ENCODE data around the gene UBE2S. TPM values are rescaled to one million over a fixed set of nuclear protein-coding genes. Genes with fewer than 3 reads are reported as not detected.

UBE2S gene
- total and polyA plus RNA-seq, 5 experiments from 2014 or later = 18.1 to 25.8 (median 20.2) TPM

GRCh38 chr19:55352549-55353145 is 54.9 kb downstream of the UBE2S start:
- no peak for ATAC-seq
- Mint-ChIP-seq H3K9me3 (peaks cover 0 to 2% (median 0%) of the 10 kb centered on the region in 9 donors), H3K27ac (peak overlapping the region in 5 of 10 donors; percentile 20 to 87 (median 53)), H3K36me3 (peaks cover 0 to 4% (median 0%) of the 10 kb centered on the region in 3 donors), H3K27me3 (peaks cover 4 to 48% (median 34%) of the 10 kb centered on the region in 5 donors), H3K4me3 (peak overlapping the region; percentile 52 to 86 (median 78)), H3K4me1 (peaks cover 21 to 36% (median 25%) of the 10 kb centered on the region in 4 donors)
- POLR2A ChIA-PET = interaction anchor here (0.6 to 1.6 kb wide), 3 partner anchors 9 to 93 kb away, joined by 3 to 6 read pairs (median 3); partner anchors contain the start of gene KMT5C
- no peak for DNase-seq

- Mint-ChIP-seq H3K9me3 (peaks cover 0 to 2% (median 0%) of the 10 kb centered on the region in 9 donors), H3K4me3 (peak overlapping the region in 3 of 10 donors; percentile 24 to 83 (median 80)), H3K27me3 (peaks cover 4 to 44% (median 29%) of the 10 kb centered on the region in 5 donors), H3K27ac (peak overlapping the region in 1 of 10 donors; percentile 24), H3K4me1 (peaks cover 20 to 36% (median 25%) of the 10 kb centered on the region in 4 donors), H3K36me3 (peaks cover 0 to 4% (median 0%) of the 10 kb centered on the region in 3 donors)
- POLR2A ChIA-PET = interaction anchor here (0.6 to 1.6 kb wide), 3 partner anchors 8 to 211 kb away, joined by 3 to 6 read pairs (median 3); partner anchors contain the start of gene KMT5C
- no peak for DNase-seq
- ATAC-seq = no peak
These were observed 55.5 kb downstream of the UBE2S start for GRCh38 chr19:55352040-55352439.

GRCh38 chr19:55350620-55351315 is 56.8 kb downstream of the UBE2S start:
- H3K9me3 Mint-ChIP-seq = peaks cover 0 to 2% (median 0%) of the 10 kb centered on the region in 9 donors
- H3K27ac Mint-ChIP-seq = peak overlapping the region in 2 of 10 donors; percentile 74 to 79
- H3K4me1 Mint-ChIP-seq = peaks cover 20 to 36% (median 25%) of the 10 kb centered on the region in 4 donors
- POLR2A ChIA-PET = interaction anchor here (0.8 to 1.9 kb wide), 3 partner anchors 10 to 36 kb away, joined by 3 to 10 read pairs (median 5); partner anchors contain the start of gene KMT5C
- DNase-seq = no peak
- peaks cover 3 to 44% (median 27%) of the 10 kb centered on the region in 5 donors for H3K27me3 Mint-ChIP-seq
- peak overlapping the region in 5 of 10 donors; percentile 4 to 20 (median 9) for H3K4me3 Mint-ChIP-seq
- peaks cover 0 to 4% (median 0%) of the 10 kb centered on the region in 3 donors for H3K36me3 Mint-ChIP-seq
- no peak for ATAC-seq

Other genes with a start within 250 kb of the UBE2S start
Only the 30 nearest of the 32 such genes appear.
- gene SYT5, start 227.5 kb downstream of the UBE2S start, total RNA-seq = not detected
- under 1 TPM; 0.09 to 0.56 (median 0.25) TPM for gene SYT5, start 227.5 kb downstream of the UBE2S start, polyA plus RNA-seq
- gene PTPRH, start 198.3 kb downstream of the UBE2S start, total RNA-seq = not detected
- not detected for gene PTPRH, start 198.3 kb downstream of the UBE2S start, polyA plus RNA-seq
- gene TMEM86B, start 179.0 kb downstream of the UBE2S start, total RNA-seq = 10 to 100 TPM; 17.7 to 20.9 TPM
- gene TMEM86B, start 179.0 kb downstream of the UBE2S start, polyA plus RNA-seq = 1 to 10 TPM in 1 of 3 donors, under 1 TPM in 2; 0.17 to 2.3 (median 0.54) TPM
- gene PPP6R1, start 148.8 kb downstream of the UBE2S start, total RNA-seq = 100 to 1,000 TPM; 167 to 168 TPM
- gene PPP6R1, start 148.8 kb downstream of the UBE2S start, polyA plus RNA-seq = 100 to 1,000 TPM in 1 of 3 donors, 10 to 100 TPM in 2; 57.3 to 131 (median 60.9) TPM
- 10 to 100 TPM; 20.3 to 20.4 TPM for gene HSPBP1, start 127.7 kb downstream of the UBE2S start, total RNA-seq
- gene HSPBP1, start 127.7 kb downstream of the UBE2S start, polyA plus RNA-seq = 10 to 100 TPM; 38.6 to 44.8 (median 42.5) TPM
- 1 to 10 TPM; 1.9 to 2.9 TPM for gene BRSK1, start 123.8 kb downstream of the UBE2S start, total RNA-seq
- gene BRSK1, start 123.8 kb downstream of the UBE2S start, polyA plus RNA-seq = under 1 TPM in 1 of 3 donors, not detected in 2; 0.24 TPM
- not detected for gene TMEM150B, start 82.4 kb downstream of the UBE2S start, total RNA-seq
- gene TMEM150B, start 82.4 kb downstream of the UBE2S start, polyA plus RNA-seq = not detected
- gene KMT5C, start 67.9 kb downstream of the UBE2S start, total RNA-seq = 10 to 100 TPM; 19.2 to 21.8 TPM
- gene KMT5C, start 67.9 kb downstream of the UBE2S start, polyA plus RNA-seq = 1 to 10 TPM; 1.7 to 2.5 (median 2.1) TPM
- gene COX6B2, start 53.1 kb downstream of the UBE2S start, total RNA-seq = not detected
- not detected for gene COX6B2, start 53.1 kb downstream of the UBE2S start, polyA plus RNA-seq
- not detected for gene GARIN5B, start 44.5 kb downstream of the UBE2S start, total RNA-seq
- not detected for gene GARIN5B, start 44.5 kb downstream of the UBE2S start, polyA plus RNA-seq
- under 1 TPM in 1 of 2 experiments, not detected in 1; 0.21 TPM for gene IL11, start 37.3 kb downstream of the UBE2S start, total RNA-seq
- gene IL11, start 37.3 kb downstream of the UBE2S start, polyA plus RNA-seq = not detected
- not detected for gene TMEM190, start 31.0 kb downstream of the UBE2S start, total RNA-seq
- not detected for gene TMEM190, start 31.0 kb downstream of the UBE2S start, polyA plus RNA-seq
- 10 to 100 TPM in 1 of 2 experiments, 1 to 10 TPM in 1; 10.0 to 10.2 TPM for gene TMEM238, start 23.5 kb downstream of the UBE2S start, total RNA-seq
- 1 to 10 TPM; 1.1 to 1.5 (median 1.3) TPM for gene TMEM238, start 23.5 kb downstream of the UBE2S start, polyA plus RNA-seq
- 1,000 to 10,000 TPM; 2,967 to 2,995 TPM for gene RPL28, start 21.9 kb downstream of the UBE2S start, total RNA-seq
- 1,000 to 10,000 TPM in 1 of 3 donors, 100 to 1,000 TPM in 2; 559 to 1,017 (median 787) TPM for gene RPL28, start 21.9 kb downstream of the UBE2S start, polyA plus RNA-seq
- not detected for gene SHISA7, start 35.5 kb upstream of the UBE2S start, total RNA-seq
- gene SHISA7, start 35.5 kb upstream of the UBE2S start, polyA plus RNA-seq = not detected
- gene ISOC2, start 53.9 kb upstream of the UBE2S start, total RNA-seq = 10 to 100 TPM; 10.5 to 11.0 TPM
- gene ISOC2, start 53.9 kb upstream of the UBE2S start, polyA plus RNA-seq = 10 to 100 TPM; 30.5 to 35.6 (median 34.2) TPM
- gene C19orf85, start 57.0 kb upstream of the UBE2S start, total RNA-seq = not detected
- gene C19orf85, start 57.0 kb upstream of the UBE2S start, polyA plus RNA-seq = not detected
- gene ZNF628, start 68.8 kb upstream of the UBE2S start, total RNA-seq = 10 to 100 TPM; 13.2 to 15.6 TPM
- under 1 TPM; 0.26 to 0.42 (median 0.32) TPM for gene ZNF628, start 68.8 kb upstream of the UBE2S start, polyA plus RNA-seq
- gene NAT14, start 77.4 kb upstream of the UBE2S start, total RNA-seq = 10 to 100 TPM in 1 of 2 experiments, 1 to 10 TPM in 1; 8.0 to 10.4 TPM
- gene NAT14, start 77.4 kb upstream of the UBE2S start, polyA plus RNA-seq = 1 to 10 TPM; 4.1 to 8.8 (median 7.7) TPM
- 1 to 10 TPM; 1.3 to 1.4 TPM for gene SSC5D, start 80.6 kb upstream of the UBE2S start, total RNA-seq
- under 1 TPM in 2 of 3 donors, not detected in 1; 0.02 to 0.11 TPM for gene SSC5D, start 80.6 kb upstream of the UBE2S start, polyA plus RNA-seq
- not detected for gene SBK2, start 129.3 kb upstream of the UBE2S start, total RNA-seq
- gene SBK2, start 129.3 kb upstream of the UBE2S start, polyA plus RNA-seq = not detected
- gene SBK3, start 137.8 kb upstream of the UBE2S start, total RNA-seq = not detected
- not detected for gene SBK3, start 137.8 kb upstream of the UBE2S start, polyA plus RNA-seq
- 10 to 100 TPM in 1 of 2 experiments, 1 to 10 TPM in 1; 9.8 to 10.2 TPM for gene ZNF579, start 173.1 kb upstream of the UBE2S start, total RNA-seq
- gene ZNF579, start 173.1 kb upstream of the UBE2S start, polyA plus RNA-seq = under 1 TPM; 0.16 to 0.39 (median 0.20) TPM
- 10 to 100 TPM; 19.0 to 22.0 TPM for gene FIZ1, start 191.7 kb upstream of the UBE2S start, total RNA-seq
- gene FIZ1, start 191.7 kb upstream of the UBE2S start, polyA plus RNA-seq = 1 to 10 TPM; 2.8 to 5.4 (median 3.4) TPM
- 10 to 100 TPM; 19.1 to 20.7 TPM for gene ZNF524, start 192.5 kb upstream of the UBE2S start, total RNA-seq
- gene ZNF524, start 192.5 kb upstream of the UBE2S start, polyA plus RNA-seq = 10 to 100 TPM; 21.5 to 31.6 (median 23.6) TPM
- 10 to 100 TPM; 21.6 to 24.4 TPM for gene ZNF865, start 197.9 kb upstream of the UBE2S start, total RNA-seq
- gene ZNF865, start 197.9 kb upstream of the UBE2S start, polyA plus RNA-seq = under 1 TPM in 2 of 3 donors, not detected in 1; 0.22 to 0.33 TPM
- gene ZNF784, start 216.8 kb upstream of the UBE2S start, total RNA-seq = 1 to 10 TPM; 8.1 to 9.2 TPM
- 1 to 10 TPM in 2 of 3 donors, under 1 TPM in 1; 0.64 to 1.4 (median 1.1) TPM for gene ZNF784, start 216.8 kb upstream of the UBE2S start, polyA plus RNA-seq
- gene ZNF580, start 233.2 kb upstream of the UBE2S start, total RNA-seq = 100 to 1,000 TPM; 110 to 111 TPM
- 10 to 100 TPM; 15.3 to 21.7 (median 20.3) TPM for gene ZNF580, start 233.2 kb upstream of the UBE2S start, polyA plus RNA-seq
- gene ZNF581, start 235.9 kb upstream of the UBE2S start, total RNA-seq = 10 to 100 TPM; 33.8 to 36.3 TPM
- 10 to 100 TPM; 21.2 to 35.9 (median 34.9) TPM for gene ZNF581, start 235.9 kb upstream of the UBE2S start, polyA plus RNA-seq
- gene CCDC106, start 240.4 kb upstream of the UBE2S start, total RNA-seq = 1 to 10 TPM; 5.3 to 8.3 TPM
- gene CCDC106, start 240.4 kb upstream of the UBE2S start, polyA plus RNA-seq = 1 to 10 TPM; 2.6 to 4.4 (median 4.3) TPM